ENCODE data around the gene ARMC7. TPM values are rescaled to one million over a fixed set of nuclear protein-coding genes. Genes with fewer than 3 reads are reported as not detected.

The ARMC7 gene
- total and polyA plus RNA-seq, 12 donors: 3.7 to 13.8 (median 7.8) TPM

- peaks cover 12 to 15% of the 10 kb centered on the region in 2 donors for H3K4me1 ChIP-seq (replicated peaks in 1 of 2)
- no peak for DNase-seq
- H3K9me3 ChIP-seq (replicated peaks in 1 of 3): no peaks in the 10 kb centered on the region
- no peak overlapping the region for H3K4me3 ChIP-seq
- H3K27me3 ChIP-seq: no peaks in the 10 kb centered on the region
- TF ChIP-seq POLR2A (IDR thresholded peaks at IDR 0.05) (no peak), CTCF (IDR thresholded peaks at IDR 0.05) (no peak)
- intact Hi-C loops (cut with DNase I): no loop called here
- 90 to 96% (median 91%) methylated on average over 6 of the region's 6 CpGs for WGBS, 4 donors
- no peak overlapping the region for H3K27ac ChIP-seq
- peaks cover 0 to 5% of the 10 kb centered on the region in 2 donors for H3K36me3 ChIP-seq (replicated peaks in 1 of 2)
These were observed 42.2 kb downstream of the ARMC7 start for GRCh38 chr17:75151930-75152329.

DNA sequence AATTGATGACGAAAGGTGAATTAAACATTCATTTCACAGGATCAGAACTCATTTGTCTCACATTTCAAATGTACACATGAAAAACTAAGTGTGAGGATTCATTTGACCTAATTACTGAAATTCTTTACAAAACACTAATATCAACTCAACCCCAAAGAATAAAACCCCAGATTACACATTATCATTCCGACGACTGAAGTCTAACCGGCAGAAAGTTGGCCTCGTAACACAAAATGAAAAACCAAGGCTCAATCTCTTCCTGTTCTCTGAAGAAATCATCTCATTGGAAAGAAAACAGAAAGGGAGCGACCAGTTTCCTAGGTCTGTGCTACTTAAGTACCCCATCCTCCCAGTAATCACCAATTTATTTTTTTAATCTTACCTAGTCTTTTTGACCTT is 42.8 kb downstream of the ARMC7 start:
- H3K9me3 ChIP-seq (replicated peaks in 1 of 3): no peaks in the 10 kb centered on the region
- TF ChIP-seq CTCF (IDR thresholded peaks at IDR 0.05) (no peak), POLR2A (IDR thresholded peaks at IDR 0.05) (no peak)
- no peak overlapping the region for H3K4me3 ChIP-seq
- intact Hi-C loops (cut with DNase I): no loop called here
- no peaks in the 10 kb centered on the region for H3K27me3 ChIP-seq
- peaks cover 12 to 15% of the 10 kb centered on the region in 2 donors for H3K4me1 ChIP-seq (replicated peaks in 1 of 2)
- no peak overlapping the region for H3K27ac ChIP-seq
- no peak for DNase-seq
- H3K36me3 ChIP-seq (replicated peaks in 1 of 2): peaks cover 0 to 2% of the 10 kb centered on the region in 2 donors
- WGBS, 4 donors: 81 to 88% (median 87%) methylated on average over 6 of the region's 6 CpGs

- H3K36me3 ChIP-seq (replicated peaks in 1 of 2): peaks cover 0 to 1% of the 10 kb centered on the region in 2 donors
- intact Hi-C loops (cut with DNase I): no loop called here
- TF ChIP-seq CTCF (IDR thresholded peaks at IDR 0.05): no peak
- no peak for TF ChIP-seq POLR2A (IDR thresholded peaks at IDR 0.05)
- WGBS, 4 donors: 8 to 11% (median 9%) methylated on average over 28 of the region's 28 CpGs
- DNase-seq: peak in 3 of 7 donors; percentile 24 to 27 (median 26)
- H3K4me3 ChIP-seq: peak overlapping the region; percentile 12 to 89 (median 69)
- no peaks in the 10 kb centered on the region for H3K9me3 ChIP-seq (replicated peaks in 1 of 3)
- no peak overlapping the region for H3K27ac ChIP-seq
- H3K4me1 ChIP-seq (replicated peaks in 1 of 2): peaks cover 12 to 15% of the 10 kb centered on the region in 2 donors
- no peaks in the 10 kb centered on the region for H3K27me3 ChIP-seq
These were observed 43.4 kb downstream of the ARMC7 start for GRCh38 chr17:75152922-75153779.

GRCh38 chr17:75153780-75154194 is 44.0 kb downstream of the ARMC7 start:
- H3K27me3 ChIP-seq: no peaks in the 10 kb centered on the region
- no peaks in the 10 kb centered on the region for H3K36me3 ChIP-seq (replicated peaks in 1 of 2)
- H3K4me3 ChIP-seq: peak overlapping the region; percentile 12 to 89 (median 69)
- no peak for TF ChIP-seq POLR2A (IDR thresholded peaks at IDR 0.05)
- TF ChIP-seq CTCF (IDR thresholded peaks at IDR 0.05): no peak
- H3K27ac ChIP-seq: peak overlapping the region in 3 of 5 donors; percentile 71 to 87 (median 72)
- 0 to 3% (median 1%) methylated on average over 12 to 35 of the region's 35 CpGs for WGBS, 4 donors
- intact Hi-C loops (cut with DNase I): no loop called here
- H3K4me1 ChIP-seq (replicated peaks in 1 of 2): peaks cover 12 to 16% of the 10 kb centered on the region in 2 donors
- peak in 4 of 7 donors; percentile 14 to 32 (median 30) for DNase-seq
- no peaks in the 10 kb centered on the region for H3K9me3 ChIP-seq (replicated peaks in 1 of 3)
